HepG2 (cell line): ENCODE data around the gene SINHCAF. TPM values are rescaled to one million over a fixed set of nuclear protein-coding genes. Genes with fewer than 3 reads are reported as not detected.

Experiments
- CBX5 ChIP-seq: sonication (generic); formaldehyde crosslinking; IDR thresholded peaks from 2 replicates; pipeline ENCODE4 v1.4.0; 2020; ENCODE audit warnings: missing genetic modification reagents, borderline replicate concordance
- CEBPB ChIP-seq: IDR thresholded peaks from 2 replicates; pipeline ENCODE4 v1.6.1; 2011; ENCODE audit warnings: low read depth, low read length, improper control_type of control experiment, borderline replicate concordance
- GFI1 ChIP-seq: sonication (generic); formaldehyde crosslinking; IDR thresholded peaks from 2 replicates; pipeline ENCODE4 v1.5.0; 2020; ENCODE audit warnings: missing genetic modification reagents, mild to moderate bottlenecking, borderline replicate concordance
- HDAC1 ChIP-seq: sonication (generic); formaldehyde crosslinking; IDR thresholded peaks from 2 replicates; pipeline ENCODE4 v1.5.1; 2020; ENCODE audit warnings: mild to moderate bottlenecking, missing genetic modification reagents
- HMGA1 ChIP-seq: sonication (generic); formaldehyde crosslinking; conservative IDR thresholded peaks from 2 replicates; pipeline ENCODE4 v1.4.0; 2020; ENCODE audit warnings: missing genetic modification reagents
- HNF1A ChIP-seq, 2 experiments: sonication (generic) in 1 of 2; formaldehyde crosslinking in 1 of 2; IDR thresholded peaks; 2 replicates each; pipeline versions ENCODE4 v1.4.0 to v1.6.1; 2016 to 2020; ENCODE audit warnings: borderline replicate concordance in 1 of 2, low read depth in 1 of 2, mild to moderate bottlenecking in 1 of 2, missing genetic modification reagents in 1 of 2
- NCOA2 ChIP-seq: sonication (generic); formaldehyde crosslinking; IDR thresholded peaks from 2 replicates; pipeline ENCODE4 v1.8.0; 2022; ENCODE audit warnings: inconsistent platforms
- NKX3-1 ChIP-seq: sonication (generic); formaldehyde crosslinking; IDR thresholded peaks from 2 replicates; pipeline ENCODE4 v1.5.0; 2020; ENCODE audit warnings: missing genetic modification reagents
- NR1H2 ChIP-seq: sonication (generic); formaldehyde crosslinking; IDR thresholded peaks from 2 replicates; pipeline ENCODE4 v1.8.1; 2022; ENCODE audit warnings: low read depth, missing genetic modification reagents, borderline replicate concordance
- POLR2AphosphoS2 ChIP-seq: IDR thresholded peaks from 2 replicates; pipeline ENCODE4 v1.6.1; 2011; ENCODE audit warnings: low read depth, low read length, improper control_type of control experiment
- RAD21 ChIP-seq: fragments of 450-650 bp; formaldehyde crosslinking; IDR thresholded peaks from 2 replicates; pipeline ENCODE4 v1.5.0; 2020; ENCODE audit warnings: mild to moderate bottlenecking
- TBX3 ChIP-seq: fragments of 450-650 bp; IDR thresholded peaks from 2 replicates; pipeline ENCODE4 v1.6.1; 2017; ENCODE audit warnings: antibody characterized with exemption, mild to moderate bottlenecking, inconsistent platforms, borderline replicate concordance
- ZHX2 ChIP-seq, 2 experiments: sonication (generic) in 1 of 2; formaldehyde crosslinking in 1 of 2; IDR thresholded peaks; 2 replicates each; pipeline versions ENCODE4 v1.6.1 to v1.9.0; 2014 to 2022; ENCODE audit warnings: antibody characterized with exemption in 1 of 2, borderline replicate concordance in 1 of 2, inconsistent platforms in 1 of 2, low read depth in 1 of 2, missing genetic modification reagents in 1 of 2
- ZNF333 ChIP-seq: sonication (generic); formaldehyde crosslinking; IDR thresholded peaks from 2 replicates; pipeline ENCODE4 v1.4.0; 2020; ENCODE audit warnings: mild to moderate bottlenecking, missing genetic modification reagents, borderline replicate concordance
- ZNF430 ChIP-seq: sonication (generic); formaldehyde crosslinking; IDR thresholded peaks from 2 replicates; pipeline ENCODE4 v1.9.0; 2021; ENCODE audit warnings: mild to moderate bottlenecking, missing genetic modification reagents
- ZNF530 ChIP-seq: sonication (generic); formaldehyde crosslinking; IDR thresholded peaks from 2 replicates; pipeline ENCODE4 v1.5.0; 2020; ENCODE audit warnings: low read depth, mild to moderate bottlenecking, missing genetic modification reagents
- ZNF766 ChIP-seq: sonication (generic); formaldehyde crosslinking; IDR thresholded peaks from 2 replicates; pipeline ENCODE4 v1.5.0; 2020; ENCODE audit warnings: missing genetic modification reagents, borderline replicate concordance
- polyA plus RNA-seq, 8 experiments: library from polyadenylated mRNA; depleted of rRNA in 3 of 8; stranded (reverse) in 7 of 8; unstranded in 1 of 8; fragments of >200 nt; fragmentation: Illumina TruSeq in 4 of 8; extraction: Trizol in 4 of 8; gene quantifications; 2 replicates each; pipeline versions ENCODE4 v1.2.1 to v1.2.3, GENCODE V29; 2011 to 2016; ENCODE audit warnings: low read depth in 4 of 8, missing spikeins in 1 of 8, mixed read lengths in 1 of 8; ENCODE audit not compliant: insufficient read depth in 1 of 8
- total RNA-seq, 5 experiments: library from RNA; depleted of rRNA; stranded (reverse); fragments of >200 nt; fragmentation: Illumina TruSeq; extraction: Trizol; gene quantifications; 2 replicates each; pipeline ENCODE4 v1.2.3, GENCODE V29; 2016; ENCODE audit warnings: low read depth in 1 of 5
- TF ChIP-seq, protein P1 (sequence below): sonication (generic); formaldehyde crosslinking; IDR thresholded peaks from 2 replicates; pipeline ENCODE4 v1.4.0; 2020; ENCODE audit warnings: low read depth, mild to moderate bottlenecking, missing genetic modification reagents

The SINHCAF gene
- total and polyA plus RNA-seq, 2 of the 13 experiments (the other 11 are each of a cell fraction or from before 2014, with no cell fraction given), result 54.6 to 97.8 TPM

GRCh38 chr12:31362115-31362758, 36.3 kb upstream of the SINHCAF start (continued):
- TF ChIP-seq HNF1A (IDR thresholded peaks at IDR 0.05; ENCODE audit: low read depth) (no peak), HNF1A (CRISPR knock-in tag; IDR thresholded peaks at IDR 0.05; ENCODE audit: borderline replicate concordance) (no peak), HDAC1 (peak; percentile 10; the same call in 1 of the 2 replicates), ZNF766 (CRISPR knock-in tag) (0 out of 2 replicates have a peak, but pooled peaks have one; percentile 10), ZNF430 (peak; percentile 58; the same call in 1 of the 2 replicates), CBX5 (no peak; the same call in 1 of the 2 replicates), NCOA2 (CRISPR knock-in tag) (no peak), TBX3 (no peak), GFI1 (CRISPR knock-in tag) (no peak; the same call in 1 of the 2 replicates), CEBPB (no peak), ZNF333 (CRISPR knock-in tag) (no peak), NR1H2 (CRISPR knock-in tag) (no peak), ZHX2 (IDR thresholded peaks at IDR 0.05; ENCODE audit: low read depth) (no peak), ZHX2 (CRISPR knock-in tag; IDR thresholded peaks at IDR 0.05; ENCODE audit: borderline replicate concordance) (no peak), HMGA1 (no peak), RAD21 (CRISPR knock-in tag) (peak; percentile 43; the same call in 1 of the 2 replicates), NKX3-1 (no peak), ZNF530 (CRISPR knock-in tag) (no peak), POLR2AphosphoS2 (no peak)
- TF ChIP-seq, protein P1, sequence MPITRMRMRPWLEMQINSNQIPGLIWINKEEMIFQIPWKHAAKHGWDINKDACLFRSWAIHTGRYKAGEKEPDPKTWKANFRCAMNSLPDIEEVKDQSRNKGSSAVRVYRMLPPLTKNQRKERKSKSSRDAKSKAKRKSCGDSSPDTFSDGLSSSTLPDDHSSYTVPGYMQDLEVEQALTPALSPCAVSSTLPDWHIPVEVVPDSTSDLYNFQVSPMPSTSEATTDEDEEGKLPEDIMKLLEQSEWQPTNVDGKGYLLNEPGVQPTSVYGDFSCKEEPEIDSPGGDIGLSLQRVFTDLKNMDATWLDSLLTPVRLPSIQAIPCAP (CRISPR knock-in tag), result no peak
